ENCODE data around the gene NTRK2. TPM values are rescaled to one million over a fixed set of nuclear protein-coding genes. Genes with fewer than 3 reads are reported as not detected.

Gene NTRK2
- total and polyA plus RNA-seq, 2 experiments from 2014 or later, result 0.03 TPM; not detected in 1

GRCh38 chr9:84997472-84997871 is 327.9 kb downstream of the NTRK2 start:
- Mint-ChIP-seq H3K27ac (no peak overlapping the region), H3K4me1 (peaks cover 9% of the 10 kb centered on the region; the same call in 2 of the 3 replicates), H3K4me3 (no peak overlapping the region), H3K27me3 (ENCODE audit: insufficient read depth, low read depth, poor library complexity) (peaks cover 5% of the 10 kb centered on the region), H3K36me3 (ENCODE audit: low read depth) (peaks cover 14% of the 10 kb centered on the region; the same call in 2 of the 3 replicates), H3K9me3 (peaks cover 23% of the 10 kb centered on the region)
- Histone ChIP-seq H3K79me2 (replicated peaks; ENCODE audit: insufficient read depth) (no peaks in the 10 kb centered on the region), H3F3A (replicated peaks; ENCODE audit: low read depth) (no peaks in the 10 kb centered on the region), H3K27me3 (ENCODE audit: insufficient read depth) (no peaks in the 10 kb centered on the region), H3K4me2 (no peak overlapping the region), H3K9me2 (ENCODE audit: insufficient read depth) (0 out of 2 replicates have a peak, but pooled peaks cover under 1% of the 10 kb centered on the region), H3K27ac (ENCODE audit: low read depth) (no peak overlapping the region), H4K20me1 (replicated peaks; ENCODE audit: insufficient read depth) (no peaks in the 10 kb centered on the region), H2AFZ (no peak overlapping the region), H3K4me1 (ENCODE audit: insufficient read depth) (peaks cover 10% of the 10 kb centered on the region), H3K4me3 (no peak overlapping the region), H3K36me3 (ENCODE audit: insufficient read depth) (no peaks in the 10 kb centered on the region)
- peak; percentile 19 for DNase-seq (ENCODE audit: low spot score)
- ATAC-seq, result peak; percentile 41
- TF ChIP-seq ZNF462 (CRISPR knock-in tag; IDR thresholded peaks at IDR 0.05) (no peak), CTCF (conservative IDR thresholded peaks at IDR 0.05; ENCODE audit: low read depth in 2 of 2) (peak; percentile 16 to 60; a peak in 3 of 4 replicates)

- no peak overlapping the region for H3K4me3 ChIP-seq
- H3K27ac Mint-ChIP-seq, result no peak overlapping the region
- no peaks in the 10 kb centered on the region for H4K20me1 ChIP-seq (replicated peaks; ENCODE audit: insufficient read depth)
- H3K27me3 ChIP-seq (ENCODE audit: insufficient read depth), result no peaks in the 10 kb centered on the region
- H3F3A ChIP-seq (replicated peaks; ENCODE audit: low read depth), result no peaks in the 10 kb centered on the region
- DNase-seq (ENCODE audit: low spot score) (no peak), ATAC-seq (no peak)
- no peaks in the 10 kb centered on the region for H3K36me3 ChIP-seq (ENCODE audit: insufficient read depth)
- H3K36me3 Mint-ChIP-seq (ENCODE audit: low read depth), result peaks cover 14% of the 10 kb centered on the region
- peaks cover 26% of the 10 kb centered on the region for H3K9me3 Mint-ChIP-seq
- H3K27ac ChIP-seq (ENCODE audit: low read depth), result no peak overlapping the region
- no peak overlapping the region for H2AFZ ChIP-seq
- H3K4me3 Mint-ChIP-seq, result no peak overlapping the region
- H3K4me2 ChIP-seq, result no peak overlapping the region
- H3K4me1 ChIP-seq (ENCODE audit: insufficient read depth), result peaks cover 13% of the 10 kb centered on the region
- peaks cover 6% of the 10 kb centered on the region; the same call in 1 of the 2 replicates for H3K9me2 ChIP-seq (ENCODE audit: insufficient read depth)
- H3K4me1 Mint-ChIP-seq, result peaks cover 11% of the 10 kb centered on the region; the same call in 2 of the 3 replicates
- H3K79me2 ChIP-seq (replicated peaks; ENCODE audit: insufficient read depth), result no peaks in the 10 kb centered on the region
- peaks cover 2% of the 10 kb centered on the region for H3K27me3 Mint-ChIP-seq (ENCODE audit: insufficient read depth, low read depth, poor library complexity)
- TF ChIP-seq ZNF114 (CRISPR knock-in tag; IDR thresholded peaks at IDR 0.05) (no peak), STAT1 (IDR thresholded peaks at IDR 0.05; ENCODE audit: unreplicated experiment) (no peak), EZH2 (IDR thresholded peaks at IDR 0.05; ENCODE audit: low read depth, unreplicated experiment) (no peak), POLR2AphosphoS5 (IDR thresholded peaks at IDR 0.05; ENCODE audit: low read depth) (no peak), EZH2phosphoT487 (IDR thresholded peaks at IDR 0.05; ENCODE audit: unreplicated experiment) (no peak)
Measured at GRCh38 chr9:84998639-84999038, 329.1 kb downstream of the NTRK2 start.

All from GM23338 (cell line).